HG02759 (cell line): Measurements from ENCODE around the gene ZNF609.

ENCODE experiments used
- ATAC-seq: cut with Tn5 transposase; IDR thresholded peaks from one replicate; pipeline ENCODE4 v1.9.1; 2021; ENCODE audit warnings: mild to moderate bottlenecking, moderate library complexity; ENCODE audit not compliant: unreplicated experiment

Gene ZNF609

GRCh38 chr15:64687688-64688087 is 227.3 kb downstream of the ZNF609 start:
- no peak for ATAC-seq

GRCh38 chr15:64688770-64689169 is 228.4 kb downstream of the ZNF609 start:
- ATAC-seq, result no peak

- no peak for ATAC-seq
Measured at GRCh38 chr15:64690008-64690407, 229.6 kb downstream of the ZNF609 start.

GRCh38 chr15:64690578-64691296 is 230.4 kb downstream of the ZNF609 start:
- no peak for ATAC-seq

GRCh38 chr15:64691896-64692565 is 231.7 kb downstream of the ZNF609 start:
- ATAC-seq, result no peak

GRCh38 chr15:64693134-64693533 is 232.8 kb downstream of the ZNF609 start:
- ATAC-seq, result no peak

GRCh38 chr15:64694816-64695215 is 234.4 kb downstream of the ZNF609 start:
- no peak for ATAC-seq

- no peak for ATAC-seq
Measured at GRCh38 chr15:64695561-64695992, 235.2 kb downstream of the ZNF609 start.

GRCh38 chr15:64696481-64696880 is 236.1 kb downstream of the ZNF609 start:
- ATAC-seq, result no peak

- ATAC-seq, result no peak
Measured at GRCh38 chr15:64697911-64698369, 237.6 kb downstream of the ZNF609 start.

- no peak for ATAC-seq
Measured at GRCh38 chr15:64698823-64699222, 238.4 kb downstream of the ZNF609 start.

- no peak for ATAC-seq
Measured at GRCh38 chr15:64699751-64700388, 239.5 kb downstream of the ZNF609 start.

- ATAC-seq, result no peak
Measured at GRCh38 chr15:64701051-64701450, 240.7 kb downstream of the ZNF609 start.

GRCh38 chr15:64701482-64702184 is 241.3 kb downstream of the ZNF609 start:
- no peak for ATAC-seq

GRCh38 chr15:64702816-64703631 is 242.6 kb downstream of the ZNF609 start:
- ATAC-seq, result peak; percentile 89

GRCh38 chr15:64703632-64703959 is 243.2 kb downstream of the ZNF609 start:
- ATAC-seq, result peak; percentile 16

GRCh38 chr15:64705006-64705405 is 244.6 kb downstream of the ZNF609 start:
- ATAC-seq, result no peak

GRCh38 chr15:64706011-64706911 is 245.9 kb downstream of the ZNF609 start:
- ATAC-seq, result no peak

GRCh38 chr15:64710676-64711428 is 250.5 kb downstream of the ZNF609 start:
- no peak for ATAC-seq
